Smooth muscle cell (in vitro differentiated cells): ENCODE results near the gene MAP2K5. TPM values are rescaled to one million over a fixed set of nuclear protein-coding genes. Genes with fewer than 3 reads are reported as not detected.

ENCODE experiments used
- DNase-seq: peaks from one replicate; lab custom pipeline; 2025; ENCODE audit not compliant: unreplicated experiment; lab: John Stamatoyannopoulos, UW
- H2AFZ ChIP-seq: fragments of 200-600 bp; sonication (generic); 2 replicates; pipeline ENCODE4 v1.6.0; 2016; ENCODE audit warnings: antibody characterized with exemption, low read depth, mild to moderate bottlenecking
- H3F3A ChIP-seq: fragments of 200-600 bp; sonication (generic); 2 replicates; pipeline ENCODE4 v1.6.0; 2017; ENCODE audit warnings: antibody characterized with exemption, low read depth
- H3K27ac ChIP-seq: fragments of 200-600 bp; sonication (generic); 2 replicates; pipeline ENCODE4 v1.5.1; 2016; ENCODE audit warnings: low read depth, mild to moderate bottlenecking
- H3K27me3 ChIP-seq: fragments of 200-600 bp; sonication (generic); 2 replicates; pipeline ENCODE4 v1.6.1; 2016; ENCODE audit warnings: low read depth, mild to moderate bottlenecking
- H3K36me3 ChIP-seq: fragments of 200-600 bp; sonication (generic); 2 replicates; pipeline ENCODE4 v1.5.1; 2016; ENCODE audit warnings: low read depth
- H3K4me1 ChIP-seq: fragments of 200-600 bp; sonication (generic); 2 replicates; pipeline ENCODE4 v1.5.1; 2016; ENCODE audit warnings: low read depth
- H3K4me2 ChIP-seq: fragments of 200-600 bp; sonication (generic); 2 replicates; pipeline ENCODE4 v1.6.0; 2016; ENCODE audit warnings: mild to moderate bottlenecking
- H3K4me3 ChIP-seq: fragments of 200-600 bp; sonication (generic); 2 replicates; pipeline ENCODE4 v1.5.1; 2016; ENCODE audit warnings: mild to moderate bottlenecking
- H3K79me2 ChIP-seq: fragments of 200-600 bp; sonication (generic); 2 replicates; pipeline ENCODE4 v1.6.0; 2016; ENCODE audit warnings: low read depth, mild to moderate bottlenecking
- H3K9ac ChIP-seq: fragments of 200-600 bp; sonication (generic); 2 replicates; pipeline ENCODE4 v1.6.0; 2016; ENCODE audit warnings: low read depth
- H3K9me3 ChIP-seq: fragments of 200-600 bp; sonication (generic); replicated peaks from 2 replicates; pipeline ENCODE4 v1.5.1; 2016; ENCODE audit warnings: low read depth
- H4K20me1 ChIP-seq: fragments of 200-600 bp; sonication (generic); 2 replicates; pipeline ENCODE4 v1.6.0; 2016; ENCODE audit warnings: low read depth
- WGBS: methylation state at CpG from one replicate; pipeline ENCODE4 v1.1.7; 2016; ENCODE audit warnings: low lambda C conversion rate; 5-methylcytosine and 5-hydroxymethylcytosine counted together
- polyA plus RNA-seq: library from polyadenylated mRNA; unstranded; fragments of >200 nt; fragmentation: Nextera tagmentation; extraction: Ambion mirVana; gene quantifications from 2 replicates; pipeline ENCODE4 v1.2.1, GENCODE V29; 2016
- total RNA-seq: library from RNA; depleted of rRNA; stranded (reverse); fragments of >200 nt; gene quantifications from 2 replicates; pipeline ENCODE4 v1.2.3, GENCODE V29; 2014
- TF ChIP-seq, protein P1 (sequence below): fragments of 200-600 bp; sonication (generic); IDR thresholded peaks from 2 replicates; pipeline ENCODE4 v1.5.1; 2017; ENCODE audit warnings: borderline replicate concordance, mild to moderate bottlenecking, antibody characterized with exemption; ENCODE audit not compliant: insufficient read depth, poor library complexity, severe bottlenecking

The MAP2K5 gene
- total and polyA plus RNA-seq, 2 experiments from 2014 or later = 4.4 to 7.4 TPM

- Histone ChIP-seq H3F3A (no peaks in the 10 kb centered on the region), H4K20me1 (no peaks in the 10 kb centered on the region), H3K9me3 (no peaks in the 10 kb centered on the region), H3K4me2 (no peak overlapping the region), H3K4me1 (peaks cover 9% of the 10 kb centered on the region), H3K4me3 (no peak overlapping the region), H3K27me3 (no peaks in the 10 kb centered on the region), H3K9ac (no peak overlapping the region), H2AFZ (no peak overlapping the region), H3K79me2 (no peaks in the 10 kb centered on the region), H3K36me3 (no peaks in the 10 kb centered on the region), H3K27ac (no peak overlapping the region)
- 100% methylated on average over 2 of the region's 2 CpGs for WGBS
- no peak for DNase-seq
- TF ChIP-seq, protein P1, sequence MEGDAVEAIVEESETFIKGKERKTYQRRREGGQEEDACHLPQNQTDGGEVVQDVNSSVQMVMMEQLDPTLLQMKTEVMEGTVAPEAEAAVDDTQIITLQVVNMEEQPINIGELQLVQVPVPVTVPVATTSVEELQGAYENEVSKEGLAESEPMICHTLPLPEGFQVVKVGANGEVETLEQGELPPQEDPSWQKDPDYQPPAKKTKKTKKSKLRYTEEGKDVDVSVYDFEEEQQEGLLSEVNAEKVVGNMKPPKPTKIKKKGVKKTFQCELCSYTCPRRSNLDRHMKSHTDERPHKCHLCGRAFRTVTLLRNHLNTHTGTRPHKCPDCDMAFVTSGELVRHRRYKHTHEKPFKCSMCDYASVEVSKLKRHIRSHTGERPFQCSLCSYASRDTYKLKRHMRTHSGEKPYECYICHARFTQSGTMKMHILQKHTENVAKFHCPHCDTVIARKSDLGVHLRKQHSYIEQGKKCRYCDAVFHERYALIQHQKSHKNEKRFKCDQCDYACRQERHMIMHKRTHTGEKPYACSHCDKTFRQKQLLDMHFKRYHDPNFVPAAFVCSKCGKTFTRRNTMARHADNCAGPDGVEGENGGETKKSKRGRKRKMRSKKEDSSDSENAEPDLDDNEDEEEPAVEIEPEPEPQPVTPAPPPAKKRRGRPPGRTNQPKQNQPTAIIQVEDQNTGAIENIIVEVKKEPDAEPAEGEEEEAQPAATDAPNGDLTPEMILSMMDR = no peak
Observed at GRCh38 chr15:67801142-67801541, 258.6 kb downstream of the MAP2K5 start.

DNA sequence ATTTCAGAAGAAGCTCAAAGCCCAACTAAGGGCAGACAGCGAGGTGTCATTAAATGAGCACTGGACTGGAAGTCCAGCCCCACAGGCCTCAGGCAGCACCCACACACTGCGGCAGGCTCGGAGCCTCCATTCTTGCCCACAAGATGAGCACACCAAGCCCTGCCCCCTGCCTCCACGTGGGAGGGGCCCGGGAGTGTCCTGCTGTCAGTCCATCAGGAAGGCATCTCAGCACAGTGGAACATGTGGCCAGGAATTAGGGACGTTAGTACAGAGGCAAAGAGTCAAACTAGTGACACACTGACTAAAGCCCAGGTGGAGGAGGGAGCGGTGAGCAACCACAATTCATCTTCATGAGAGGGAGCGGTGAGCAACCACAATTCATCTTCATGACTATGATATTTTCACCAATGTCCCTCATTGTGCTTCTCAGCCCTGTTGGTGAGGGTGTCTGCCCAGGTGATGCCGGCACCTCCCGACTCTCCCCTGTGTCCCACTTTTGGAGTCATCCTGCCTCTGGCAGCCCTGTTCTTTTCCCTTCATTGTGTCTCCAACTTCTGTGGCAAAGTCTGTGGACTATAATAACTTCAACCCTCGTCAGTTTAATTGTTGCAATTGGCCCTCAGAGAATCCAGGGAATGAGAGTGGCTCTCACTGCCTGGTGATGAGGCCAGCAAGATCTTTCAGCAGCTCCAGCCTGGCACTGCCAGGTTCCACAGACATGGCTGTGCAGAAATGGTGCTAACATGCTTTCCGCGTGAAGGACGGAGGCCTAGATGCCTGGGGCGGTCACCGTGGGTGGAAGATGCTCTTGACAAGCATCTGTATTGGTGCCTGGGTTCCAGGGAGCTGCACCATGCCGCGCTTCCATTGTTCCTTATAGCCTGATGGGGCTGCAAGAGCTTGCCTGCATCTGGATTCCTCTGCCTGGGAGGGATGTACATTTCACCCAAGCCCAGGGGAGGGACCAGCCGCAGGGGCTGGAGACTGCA, 259.7 kb downstream of the MAP2K5 start:
- Histone ChIP-seq H3K36me3 (no peaks in the 10 kb centered on the region), H3K27me3 (no peaks in the 10 kb centered on the region), H3K9me3 (no peaks in the 10 kb centered on the region), H2AFZ (no peak overlapping the region), H3K4me3 (no peak overlapping the region), H4K20me1 (no peaks in the 10 kb centered on the region), H3K4me2 (no peak overlapping the region), H3K79me2 (no peaks in the 10 kb centered on the region), H3F3A (no peaks in the 10 kb centered on the region), H3K9ac (no peak overlapping the region), H3K4me1 (peaks cover 9% of the 10 kb centered on the region), H3K27ac (no peak overlapping the region)
- 86% methylated on average over 19 of the region's 19 CpGs for WGBS
- TF ChIP-seq, protein P1 = no peak
- DNase-seq = no peak

DNA sequence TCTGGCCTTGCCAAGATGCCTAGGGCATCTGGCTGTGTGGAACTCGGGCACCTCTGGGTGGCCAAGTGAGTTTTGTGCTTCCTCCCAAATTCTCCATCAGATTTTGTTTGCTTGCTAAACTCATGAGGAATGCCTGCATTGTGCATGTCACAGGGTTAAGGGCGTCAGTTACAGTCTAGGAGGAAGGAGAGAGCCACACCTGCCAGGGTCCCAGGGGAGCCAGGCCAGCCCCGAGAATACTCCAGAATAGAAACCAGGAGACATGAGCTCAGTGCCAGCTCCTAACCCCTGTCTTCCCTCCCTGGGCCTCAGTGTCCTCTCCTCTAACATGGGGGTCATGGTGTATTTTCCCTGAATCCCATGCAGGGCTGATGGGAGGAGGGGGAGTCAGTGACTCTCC, 260.8 kb downstream of the MAP2K5 start:
- Histone ChIP-seq H3K4me1 (peaks cover 9% of the 10 kb centered on the region), H3K79me2 (no peaks in the 10 kb centered on the region), H3K4me3 (no peak overlapping the region), H3F3A (no peaks in the 10 kb centered on the region), H2AFZ (no peak overlapping the region), H3K4me2 (no peak overlapping the region), H3K36me3 (no peaks in the 10 kb centered on the region), H3K27ac (no peak overlapping the region), H3K27me3 (no peaks in the 10 kb centered on the region), H3K9ac (no peak overlapping the region), H4K20me1 (no peaks in the 10 kb centered on the region), H3K9me3 (no peaks in the 10 kb centered on the region)
- DNase-seq = no peak
- TF ChIP-seq, protein P1 = no peak
- WGBS = 90% methylated on average over 3 of the region's 3 CpGs
